SK-N-SH (cell line): ENCODE measurements around the gene EPB41L2.

Experiments used
- CTCF ChIP-seq: fragments of 200-600 bp; sonication (generic); IDR thresholded peaks from 2 replicates; pipeline ENCODE4 v1.6.1; 2017; ENCODE audit warnings: antibody characterized with exemption, mild to moderate bottlenecking, moderate library complexity
- ELF1 ChIP-seq: IDR thresholded peaks from 2 replicates; pipeline ENCODE4 v1.4.0; 2012
- EP300 ChIP-seq, 2 experiments: IDR thresholded peaks; 2 replicates each; pipeline versions ENCODE4 v1.4.0 to v1.6.1; 2012; ENCODE audit warnings: borderline replicate concordance in 1 of 2, low read depth in 1 of 2, low read length in 1 of 2
- FOXM1 ChIP-seq: IDR thresholded peaks from 2 replicates; pipeline ENCODE4 v1.4.0; 2012; ENCODE audit warnings: low read depth, mild to moderate bottlenecking
- JUND ChIP-seq: IDR thresholded peaks from 2 replicates; pipeline ENCODE4 v1.4.0; 2012
- PBX3 ChIP-seq: IDR thresholded peaks from 2 replicates; pipeline ENCODE4; 2012
- POLR2AphosphoS5 ChIP-seq: IDR thresholded peaks from 2 replicates; pipeline ENCODE4 v1.6.1; 2012; ENCODE audit warnings: low read depth, low read length
- RCOR1 ChIP-seq: fragments of 150-350 bp; IDR thresholded peaks from 2 replicates; pipeline ENCODE4 v1.6.1; 2017; ENCODE audit warnings: antibody characterized with exemption, low read length
- SMC3 ChIP-seq: IDR thresholded peaks from 2 replicates; pipeline ENCODE4 v1.6.1; 2012; ENCODE audit warnings: low read depth, low read length, improper control_type of control experiment
- TEAD4 ChIP-seq: IDR thresholded peaks from 2 replicates; pipeline ENCODE4 v1.4.0; 2012; ENCODE audit warnings: mild to moderate bottlenecking, borderline replicate concordance; ENCODE audit not compliant: insufficient read depth
- TF ChIP-seq, protein P1 (sequence below): IDR thresholded peaks from 2 replicates; pipeline ENCODE4 v1.4.0; 2012; ENCODE audit warnings: low read depth

DNA sequence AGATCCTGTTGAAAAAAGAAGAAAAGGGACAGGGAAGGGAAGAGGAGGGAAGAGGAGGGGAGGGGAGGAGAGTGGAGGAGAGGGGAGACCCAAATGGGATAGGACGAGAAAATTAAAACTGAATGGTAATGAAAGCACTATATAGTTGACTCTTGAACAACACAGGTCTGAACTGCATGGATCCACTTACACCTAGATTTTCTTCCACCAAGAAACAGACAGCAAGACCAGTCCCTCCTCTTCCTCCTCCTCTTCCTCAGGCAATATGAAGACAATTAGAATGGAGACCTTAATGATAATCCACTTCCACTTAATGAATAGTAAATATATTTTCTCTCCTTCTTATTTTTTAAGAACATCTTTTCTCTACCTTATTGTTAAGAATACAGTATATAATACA, 113.5 kb downstream of the EPB41L2 start:
- TF ChIP-seq CTCF (no peak), POLR2AphosphoS5 (no peak), RCOR1 (no peak), TEAD4 (no peak), JUND (no peak), PBX3 (no peak), FOXM1 (no peak), SMC3 (no peak), ELF1 (no peak), EP300 (IDR thresholded peaks at IDR 0.05; ENCODE audit: borderline replicate concordance in 1 of 2, low read depth in 1 of 2, low read length in 1 of 2) (no peak)
- TF ChIP-seq, protein P1, sequence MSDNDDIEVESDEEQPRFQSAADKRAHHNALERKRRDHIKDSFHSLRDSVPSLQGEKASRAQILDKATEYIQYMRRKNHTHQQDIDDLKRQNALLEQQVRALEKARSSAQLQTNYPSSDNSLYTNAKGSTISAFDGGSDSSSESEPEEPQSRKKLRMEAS, result no peak
